ENCODE results near the gene TMED10. TPM values are rescaled to one million over a fixed set of nuclear protein-coding genes. Genes with fewer than 3 reads are reported as not detected.

TMED10 gene
- total and polyA plus RNA-seq, 11 donors = 56.4 to 398 (median 275) TPM

- ATAC-seq = no peak
- no peaks in the 10 kb centered on the region for H3K27me3 ChIP-seq
- TF ChIP-seq POLR2A (IDR thresholded peaks at IDR 0.05) = no peak
- TF ChIP-seq, protein P1, sequence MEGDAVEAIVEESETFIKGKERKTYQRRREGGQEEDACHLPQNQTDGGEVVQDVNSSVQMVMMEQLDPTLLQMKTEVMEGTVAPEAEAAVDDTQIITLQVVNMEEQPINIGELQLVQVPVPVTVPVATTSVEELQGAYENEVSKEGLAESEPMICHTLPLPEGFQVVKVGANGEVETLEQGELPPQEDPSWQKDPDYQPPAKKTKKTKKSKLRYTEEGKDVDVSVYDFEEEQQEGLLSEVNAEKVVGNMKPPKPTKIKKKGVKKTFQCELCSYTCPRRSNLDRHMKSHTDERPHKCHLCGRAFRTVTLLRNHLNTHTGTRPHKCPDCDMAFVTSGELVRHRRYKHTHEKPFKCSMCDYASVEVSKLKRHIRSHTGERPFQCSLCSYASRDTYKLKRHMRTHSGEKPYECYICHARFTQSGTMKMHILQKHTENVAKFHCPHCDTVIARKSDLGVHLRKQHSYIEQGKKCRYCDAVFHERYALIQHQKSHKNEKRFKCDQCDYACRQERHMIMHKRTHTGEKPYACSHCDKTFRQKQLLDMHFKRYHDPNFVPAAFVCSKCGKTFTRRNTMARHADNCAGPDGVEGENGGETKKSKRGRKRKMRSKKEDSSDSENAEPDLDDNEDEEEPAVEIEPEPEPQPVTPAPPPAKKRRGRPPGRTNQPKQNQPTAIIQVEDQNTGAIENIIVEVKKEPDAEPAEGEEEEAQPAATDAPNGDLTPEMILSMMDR (IDR thresholded peaks at IDR 0.05) = no peak
- H3K9me3 ChIP-seq = no peaks in the 10 kb centered on the region
- WGBS, 4 donors = 32 to 46% (median 37%) methylated on average over 1 of the region's 1 CpG
- intact Hi-C loops (cut with DNase I) = no loop called here
- no peak for DNase-seq
- peaks cover 0 to 6% (median 0%) of the 10 kb centered on the region in 12 donors for H3K4me1 ChIP-seq
- H3K36me3 ChIP-seq = peaks cover 0 to 100% (median 99%) of the 10 kb centered on the region in 9 donors
- no peak overlapping the region for H3K4me3 ChIP-seq
- no peak overlapping the region for H3K27ac ChIP-seq
These were observed 77.7 kb downstream of the TMED10 start for GRCh38 chr14:75098682-75099081.

DNA sequence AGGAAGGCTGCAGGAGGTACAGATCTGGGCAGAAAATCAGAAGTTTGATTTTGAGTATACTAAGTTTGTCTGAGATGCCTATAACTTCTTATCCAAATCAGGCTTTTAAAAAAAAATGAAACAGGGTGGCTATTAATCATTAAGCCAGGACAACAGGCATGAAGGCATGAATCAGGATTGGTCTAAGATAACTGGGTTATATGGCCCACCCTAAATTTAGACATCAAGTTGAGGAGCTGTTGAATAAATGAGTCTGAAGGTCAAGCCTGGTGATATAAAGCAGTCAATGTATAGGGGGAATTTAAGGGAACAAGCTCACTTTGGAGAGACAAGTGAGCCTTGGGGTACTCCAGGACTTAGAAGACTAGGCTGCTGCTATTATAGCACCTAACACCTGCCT is 78.2 kb downstream of the TMED10 start:
- Histone ChIP-seq H3K9me3 (no peaks in the 10 kb centered on the region), H3K4me1 (peaks cover 0 to 6% (median 0%) of the 10 kb centered on the region in 12 donors), H3K4me3 (no peak overlapping the region), H3K27ac (no peak overlapping the region), H3K27me3 (no peaks in the 10 kb centered on the region), H3K36me3 (peaks cover 0 to 100% (median 99%) of the 10 kb centered on the region in 9 donors)
- ATAC-seq (no peak), DNase-seq (no peak)
- intact Hi-C loops (cut with DNase I) = no loop called here
- no peak for TF ChIP-seq POLR2A (IDR thresholded peaks at IDR 0.05)
- TF ChIP-seq, protein P1 (IDR thresholded peaks at IDR 0.05) = no peak

DNA sequence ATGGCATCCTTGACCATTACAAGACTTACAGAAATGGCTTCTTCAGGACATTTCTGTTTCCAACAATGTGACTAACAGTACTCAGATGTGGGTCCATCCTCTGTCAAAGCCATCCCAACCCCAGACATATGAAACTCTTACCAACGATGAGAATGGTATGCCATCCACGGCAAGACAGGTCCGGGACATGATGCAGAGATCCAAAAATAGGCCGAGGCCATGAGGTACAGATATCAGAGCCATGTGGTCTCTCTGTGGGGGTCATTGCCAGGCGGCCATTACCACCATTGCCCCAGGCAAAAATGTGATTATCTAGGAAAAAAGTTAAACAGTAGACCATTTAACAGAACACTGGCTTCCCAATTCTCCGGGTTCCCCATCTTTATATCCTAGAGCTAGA is 79.5 kb downstream of the TMED10 start:
- no peak for TF ChIP-seq POLR2A (IDR thresholded peaks at IDR 0.05)
- TF ChIP-seq, protein P1 (IDR thresholded peaks at IDR 0.05) = no peak
- Histone ChIP-seq H3K27me3 (no peaks in the 10 kb centered on the region), H3K4me3 (no peak overlapping the region), H3K4me1 (peaks cover 0 to 6% (median 0%) of the 10 kb centered on the region in 12 donors), H3K36me3 (peaks cover 0 to 100% (median 100%) of the 10 kb centered on the region in 9 donors), H3K27ac (no peak overlapping the region), H3K9me3 (no peaks in the 10 kb centered on the region)
- DNase-seq (peak in 1 of 5 donors; percentile 8), ATAC-seq (peak; percentile 37 to 74 (median 70))
- intact Hi-C loops (cut with DNase I) = no loop called here
- WGBS, 4 donors = 57 to 69% (median 66%) methylated on average over 6 of the region's 6 CpGs

DNA sequence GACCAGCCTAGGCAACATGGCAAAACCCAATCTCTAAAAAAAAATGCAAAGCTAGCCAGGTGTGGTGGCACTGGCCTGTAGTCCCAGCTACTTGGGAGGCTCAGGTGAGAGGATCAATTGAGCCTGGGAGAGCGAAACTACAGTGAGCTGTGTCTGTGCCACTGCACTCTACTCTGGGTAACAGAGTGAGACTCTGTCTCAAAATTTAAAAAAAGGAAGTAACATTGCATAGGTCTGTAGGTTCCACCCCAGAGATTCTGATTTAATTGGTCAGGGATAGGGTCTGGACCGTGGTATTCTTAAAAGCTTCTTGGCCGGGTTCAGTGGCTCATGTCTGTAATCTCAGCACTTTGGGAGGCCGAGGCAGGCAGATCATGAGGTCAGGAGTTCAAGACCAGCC is 80.7 kb downstream of the TMED10 start:
- H3K9me3 ChIP-seq = no peaks in the 10 kb centered on the region
- no peak for DNase-seq
- peaks cover 0 to 6% (median 0%) of the 10 kb centered on the region in 12 donors for H3K4me1 ChIP-seq
- peaks cover 0 to 100% (median 100%) of the 10 kb centered on the region in 9 donors for H3K36me3 ChIP-seq
- no peak overlapping the region for H3K27ac ChIP-seq
- TF ChIP-seq, protein P1 (IDR thresholded peaks at IDR 0.05) = no peak
- no peak for TF ChIP-seq POLR2A (IDR thresholded peaks at IDR 0.05)
- ATAC-seq = no peak
- intact Hi-C loops (cut with DNase I) = no loop called here
- no peaks in the 10 kb centered on the region for H3K27me3 ChIP-seq
- WGBS, 4 donors = 90 to 98% (median 94%) methylated on average over 4 of the region's 4 CpGs
- H3K4me3 ChIP-seq = no peak overlapping the region
